HepG2 (cell line): ENCODE results near the gene MRPL28. TPM values are rescaled to one million over a fixed set of nuclear protein-coding genes. Genes with fewer than 3 reads are reported as not detected.
A peak's percentile ranks its signal among the peaks of the same experiment; 100 is the strongest.

Experiments used
- ATAC-seq: fragments of 200-7000 bp; cut with Tn5 transposase; 3 replicates; pipeline ENCODE4 v1.9.1; 2020; ENCODE audit warnings: mild to moderate bottlenecking, moderate library complexity
- BruUV-seq: library from RNA; stranded (reverse); fragments of 400-500 nt; replicated peaks from 2 replicates; lab custom pipeline; 2021; lab: Mats Ljungman, UMichigan
- CTCF ChIA-PET: fragments of 300-600 bp; formaldehyde crosslinking; extraction: SDS; loops from one replicate; lab custom pipeline; 2021; ENCODE audit warnings: low total read pairs, inconsistent platforms, low intra/inter-chr PET ratio; lab: Yijun Ruan, JAX
- POLR2A ChIA-PET: fragments of 350-600 bp; sonication (Branson Sonifier 250); formaldehyde crosslinking; loops from one replicate; lab custom pipeline; 2020; ENCODE audit warnings: antibody characterized with exemption, inconsistent platforms; lab: Yijun Ruan, JAX
- DNase-seq: peaks from one replicate; pipeline ENCODE4 v3.0.0-alpha.2; 2015; ENCODE audit warnings: low spot score
- FAIRE-seq: peaks from 3 replicates; lab custom pipeline; 2011; peaks lifted over from hg19 to GRCh38; lab: Jason Lieb, UNC
- H2AFZ ChIP-seq: one replicate; pipeline ENCODE4 v1.6.1; 2011; ENCODE audit warnings: low read length, inconsistent platforms
- H3K27ac ChIP-seq: fragments of 300-600 bp; 3 replicates; pipeline ENCODE4 v1.8.0; 2011; ENCODE audit warnings: mixed run types, mild to moderate bottlenecking, mixed read lengths, low read length, inconsistent platforms; ENCODE audit not compliant: insufficient read depth; ENCODE audit errors: extremely low read length
- H3K27me3 ChIP-seq, 2 experiments: fragments of 200-600 bp in 1 of 2; 2 replicates in 1 of 2; 3 replicates in 1 of 2; pipeline versions ENCODE4 v1.6.0 to v1.8.0; 2011; ENCODE audit warnings: low read length in 2 of 2, mild to moderate bottlenecking in 2 of 2, moderate library complexity in 2 of 2, inconsistent platforms in 1 of 2; ENCODE audit not compliant: insufficient read depth in 2 of 2, control insufficient read depth in 1 of 2
- H3K36me3 ChIP-seq, 2 experiments: fragments of 200-600 bp in 1 of 2; replicated peaks in 1 of 2; 2 replicates in 1 of 2; 3 replicates in 1 of 2; pipeline versions ENCODE4 v1.5.1 to v1.8.0; 2011; ENCODE audit warnings: low read length in 2 of 2, inconsistent platforms in 1 of 2; ENCODE audit not compliant: insufficient read depth in 2 of 2, control insufficient read depth in 1 of 2
- H3K4me1 ChIP-seq: 2 replicates; pipeline ENCODE4 v1.5.1; 2012; ENCODE audit warnings: low read length, inconsistent platforms; ENCODE audit not compliant: insufficient read depth
- H3K4me2 ChIP-seq: 2 replicates; pipeline ENCODE4 v1.6.0; 2011; ENCODE audit warnings: low read depth, low read length, inconsistent platforms
- H3K4me3 ChIP-seq, 3 experiments: fragments of 200-600 bp in 1 of 3; sonication (generic), shearing (Covaris generic) in 1 of 3; replicated peaks in 1 of 3; 2 replicates each; pipeline ENCODE4 v1.5.1; 2011 to 2016; ENCODE audit warnings: low read length in 3 of 3, inconsistent platforms in 2 of 3, low read depth in 2 of 3, mild to moderate bottlenecking in 2 of 3, control low read depth in 1 of 3, mixed read lengths in 1 of 3; ENCODE audit not compliant: insufficient read depth in 1 of 3
- H3K79me2 ChIP-seq: one replicate; pipeline ENCODE4 v1.6.1; 2011; ENCODE audit warnings: low read length, inconsistent platforms; ENCODE audit not compliant: insufficient read depth
- H3K9ac ChIP-seq: 2 replicates; pipeline ENCODE4 v1.6.0; 2011; ENCODE audit warnings: mild to moderate bottlenecking, low read depth, low read length, inconsistent platforms; ENCODE audit not compliant: insufficient read depth
- H3K9me3 ChIP-seq: 2 replicates; pipeline ENCODE4 v1.5.1; 2012; ENCODE audit warnings: mild to moderate bottlenecking, low read length
- H4K20me1 ChIP-seq: 2 replicates; pipeline ENCODE4 v1.6.0; 2011; ENCODE audit warnings: inconsistent platforms, mild to moderate bottlenecking, low read length, moderate library complexity; ENCODE audit not compliant: insufficient read depth
- CBFB ChIP-seq: sonication (generic); formaldehyde crosslinking; IDR thresholded peaks from 2 replicates; pipeline ENCODE4 v1.4.0; 2020; ENCODE audit warnings: missing genetic modification reagents
- FLYWCH1 ChIP-seq: sonication (generic); formaldehyde crosslinking; IDR thresholded peaks from 2 replicates; pipeline ENCODE4 v1.8.1; 2023; ENCODE audit warnings: mild to moderate bottlenecking, missing genetic modification reagents
- FOXP1 ChIP-seq, 2 experiments: fragments of 450-650 bp in 1 of 2; IDR thresholded peaks; 2 replicates each; pipeline ENCODE4 v1.6.1; 2017 to 2018; ENCODE audit warnings: antibody characterized with exemption in 1 of 2
- KLF16 ChIP-seq, 2 experiments: sonication (generic) in 1 of 2; formaldehyde crosslinking in 1 of 2; IDR thresholded peaks; 2 replicates each; pipeline versions ENCODE4 v1.6.1 to v1.8.0; 2016 to 2023; ENCODE audit warnings: missing genetic modification reagents in 2 of 2, missing compliant biosample characterization in 1 of 2
- ZNF251 ChIP-seq: sonication (generic); formaldehyde crosslinking; IDR thresholded peaks from 2 replicates; pipeline ENCODE4 v1.9.0; 2021; ENCODE audit warnings: mild to moderate bottlenecking, missing genetic modification reagents
- ZNF549 ChIP-seq: sonication (generic); formaldehyde crosslinking; IDR thresholded peaks from 2 replicates; pipeline ENCODE4 v1.5.0; 2020; ENCODE audit warnings: missing genetic modification reagents
- ZNF768 ChIP-seq: sonication (generic); formaldehyde crosslinking; IDR thresholded peaks from 2 replicates; pipeline ENCODE4 v1.4.0; 2020; ENCODE audit warnings: missing genetic modification reagents
- ZNF839 ChIP-seq: sonication (generic); formaldehyde crosslinking; IDR thresholded peaks from 2 replicates; pipeline ENCODE4 v1.4.0; 2020; ENCODE audit warnings: missing genetic modification reagents, mild to moderate bottlenecking, borderline replicate concordance
- WGBS: methylation state at CpG from one replicate; pipeline ENCODE4 v1.1.6; 2017; ENCODE audit warnings: low lambda C conversion rate; 5-methylcytosine and 5-hydroxymethylcytosine counted together
- in situ Hi-C: cut with HindIII; loops from 2 replicates; pipeline ENCODE4 v1.10.0; 2017; ENCODE audit warnings: low pct_unique_long_range_greater_than_20kb; ENCODE audit not compliant: extremely low pct_ligation_motif_present
- intact Hi-C: fragments of 100-400 bp; cut with micrococcal nuclease; formaldehyde crosslinking; loops from one replicate; pipeline ENCODE4 v1.10.0; 2022; ENCODE audit not compliant: unreplicated experiment
- polyA plus RNA-seq, 8 experiments: library from polyadenylated mRNA; depleted of rRNA in 3 of 8; stranded (reverse) in 7 of 8; unstranded in 1 of 8; fragments of >200 nt; fragmentation: Illumina TruSeq in 4 of 8; extraction: Trizol in 4 of 8; gene quantifications; 2 replicates each; pipeline versions ENCODE4 v1.2.1 to v1.2.3, GENCODE V29; 2011 to 2016; ENCODE audit warnings: low read depth in 4 of 8, missing spikeins in 1 of 8, mixed read lengths in 1 of 8; ENCODE audit not compliant: insufficient read depth in 1 of 8
- total RNA-seq, 5 experiments: library from RNA; depleted of rRNA; stranded (reverse); fragments of >200 nt; fragmentation: Illumina TruSeq; extraction: Trizol; gene quantifications; 2 replicates each; pipeline ENCODE4 v1.2.3, GENCODE V29; 2016; ENCODE audit warnings: low read depth in 1 of 5
- TF ChIP-seq, protein P1 (sequence below): sonication (generic); formaldehyde crosslinking; IDR thresholded peaks from 2 replicates; pipeline ENCODE4 v1.5.0; 2020; ENCODE audit warnings: missing genetic modification reagents, mild to moderate bottlenecking, borderline replicate concordance
- TF ChIP-seq, protein P2 (sequence below): sonication (generic); formaldehyde crosslinking; IDR thresholded peaks from 2 replicates; pipeline ENCODE4 v1.5.1; 2020; ENCODE audit warnings: missing genetic modification reagents, mild to moderate bottlenecking, borderline replicate concordance
- TF ChIP-seq, protein P3 (sequence below): sonication (generic); formaldehyde crosslinking; IDR thresholded peaks from 2 replicates; pipeline ENCODE4 v1.8.1; 2023; ENCODE audit warnings: mild to moderate bottlenecking, moderate library complexity, missing genetic modification reagents

The MRPL28 gene
- total and polyA plus RNA-seq, 2 of the 13 experiments (the other 11 are each of a cell fraction or from before 2014, with no cell fraction given), result 114 to 135 TPM

DNA sequence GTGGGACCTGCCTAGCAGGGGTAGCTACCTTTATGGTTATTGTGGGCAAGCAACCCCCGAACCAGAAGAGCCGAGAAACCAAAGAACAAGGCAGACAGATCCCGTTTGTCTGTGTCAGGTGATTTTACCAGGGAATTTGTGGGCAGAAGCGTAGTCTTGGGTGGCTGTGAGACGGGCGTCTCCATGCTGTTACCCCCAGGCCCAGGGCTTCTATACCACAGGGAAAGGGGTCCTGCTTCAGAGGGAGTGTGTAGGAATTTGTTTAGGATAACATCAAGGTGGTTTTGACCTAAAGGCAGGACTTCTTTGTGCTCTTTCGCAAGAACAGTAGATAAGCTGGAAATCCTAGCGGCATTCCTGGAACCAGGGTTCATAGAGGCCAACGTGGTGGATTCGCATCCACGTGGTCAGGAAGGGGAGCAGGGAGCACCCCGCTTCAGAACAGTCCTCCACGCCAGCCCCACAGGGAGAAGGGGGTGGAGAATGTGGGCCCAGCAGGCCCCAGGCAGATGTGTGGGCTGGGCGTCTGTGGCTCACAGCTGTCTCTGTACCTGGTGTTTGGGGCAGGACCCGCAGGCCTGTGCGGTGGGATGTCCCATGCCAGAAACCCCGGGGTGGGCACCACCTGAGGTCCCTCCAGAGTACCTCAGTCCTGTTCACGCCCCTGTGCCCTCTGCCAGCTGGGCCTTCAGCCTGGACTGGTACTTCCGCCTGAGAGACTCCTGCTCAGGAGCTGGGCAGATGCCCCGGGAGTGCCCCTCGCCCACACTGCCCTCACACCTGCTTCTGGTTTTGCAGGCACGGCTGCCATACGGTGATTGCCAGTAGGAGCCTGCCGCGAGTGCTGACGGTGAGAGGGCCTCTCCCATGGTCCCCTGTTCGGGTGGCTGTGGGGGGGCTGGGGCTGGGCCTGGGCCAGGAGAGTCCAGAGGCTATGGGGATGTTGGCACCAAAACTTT lies 35.5 kb upstream of the MRPL28 start (continued):
- TF ChIP-seq FLYWCH1 (CRISPR knock-in tag) (no peak), CBFB (peak; percentile 35; the same call in 1 of the 2 replicates), ZNF839 (CRISPR knock-in tag) (no peak)
- TF ChIP-seq, protein P1, sequence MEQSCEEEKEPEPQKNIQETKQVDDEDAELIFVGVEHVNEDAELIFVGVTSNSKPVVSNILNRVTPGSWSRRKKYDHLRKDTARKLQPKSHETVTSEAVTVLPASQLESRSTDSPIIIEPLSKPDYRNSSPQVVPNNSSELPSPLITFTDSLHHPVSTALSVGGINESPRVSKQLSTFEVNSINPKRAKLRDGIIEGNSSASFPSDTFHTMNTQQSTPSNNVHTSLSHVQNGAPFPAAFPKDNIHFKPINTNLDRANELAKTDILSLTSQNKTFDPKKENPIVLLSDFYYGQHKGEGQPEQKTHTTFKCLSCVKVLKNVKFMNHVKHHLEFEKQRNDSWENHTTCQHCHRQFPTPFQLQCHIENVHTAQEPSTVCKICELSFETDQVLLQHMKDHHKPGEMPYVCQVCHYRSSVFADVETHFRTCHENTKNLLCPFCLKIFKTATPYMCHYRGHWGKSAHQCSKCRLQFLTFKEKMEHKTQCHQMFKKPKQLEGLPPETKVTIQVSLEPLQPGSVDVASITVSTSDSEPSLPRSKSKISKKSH (CRISPR knock-in tag), result no peak
- TF ChIP-seq, protein P2, sequence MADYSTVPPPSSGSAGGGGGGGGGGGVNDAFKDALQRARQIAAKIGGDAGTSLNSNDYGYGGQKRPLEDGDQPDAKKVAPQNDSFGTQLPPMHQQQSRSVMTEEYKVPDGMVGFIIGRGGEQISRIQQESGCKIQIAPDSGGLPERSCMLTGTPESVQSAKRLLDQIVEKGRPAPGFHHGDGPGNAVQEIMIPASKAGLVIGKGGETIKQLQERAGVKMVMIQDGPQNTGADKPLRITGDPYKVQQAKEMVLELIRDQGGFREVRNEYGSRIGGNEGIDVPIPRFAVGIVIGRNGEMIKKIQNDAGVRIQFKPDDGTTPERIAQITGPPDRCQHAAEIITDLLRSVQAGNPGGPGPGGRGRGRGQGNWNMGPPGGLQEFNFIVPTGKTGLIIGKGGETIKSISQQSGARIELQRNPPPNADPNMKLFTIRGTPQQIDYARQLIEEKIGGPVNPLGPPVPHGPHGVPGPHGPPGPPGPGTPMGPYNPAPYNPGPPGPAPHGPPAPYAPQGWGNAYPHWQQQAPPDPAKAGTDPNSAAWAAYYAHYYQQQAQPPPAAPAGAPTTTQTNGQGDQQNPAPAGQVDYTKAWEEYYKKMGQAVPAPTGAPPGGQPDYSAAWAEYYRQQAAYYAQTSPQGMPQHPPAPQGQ, result no peak; the same call in 1 of the 2 replicates

DNA sequence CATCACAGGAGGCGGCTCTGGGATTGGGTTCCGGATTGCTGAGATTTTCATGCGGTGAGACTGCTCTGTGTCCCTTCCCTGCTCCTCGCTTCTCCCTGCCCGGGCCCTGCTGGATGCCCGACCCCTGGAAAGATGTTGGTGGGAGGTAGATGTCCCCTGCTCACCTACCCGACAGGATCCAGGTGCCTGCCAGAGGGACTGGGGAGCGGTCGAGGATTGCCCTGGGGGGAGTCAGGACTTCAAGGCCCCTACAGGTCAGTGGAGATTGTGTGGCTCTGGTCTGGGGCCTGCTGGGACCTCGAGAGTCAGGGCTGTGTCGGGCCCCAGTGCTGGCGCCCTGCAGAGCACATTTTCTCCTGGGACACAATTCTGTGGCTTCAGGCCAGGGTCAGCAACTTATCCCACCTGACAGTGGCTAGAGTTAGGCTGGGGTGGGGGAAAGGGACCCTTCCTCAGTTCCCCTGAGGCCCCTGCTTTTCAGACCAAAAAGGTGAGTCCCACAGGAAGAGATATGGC lies 34.7 kb upstream of the MRPL28 start:
- DNase-seq (no peak), FAIRE-seq (no peak), ATAC-seq (peak; percentile 64)
- Histone ChIP-seq H3K27me3 (no peaks in the 10 kb centered on the region), H3K79me2 (peaks cover 6% of the 10 kb centered on the region), H3K4me3 (peak overlapping the region; percentile 24 to 63 (median 39)), H2AFZ (no peak overlapping the region), H3K9me3 (no peaks in the 10 kb centered on the region), H3K4me2 (peak overlapping the region; percentile 77), H3K36me3 (peaks cover 0 to 9% of the 10 kb centered on the region in 2 experiments; a peak in 2 of 5 replicates), H4K20me1 (no peaks in the 10 kb centered on the region), H3K4me1 (peaks cover 51% of the 10 kb centered on the region), H3K9ac (peak overlapping the region; percentile 75), H3K27ac (peak overlapping the region; percentile 86)
- in situ Hi-C loops, result no loop called here
- TSS peak; percentile 79 for BruUV-seq
- POLR2A ChIA-PET, result interaction anchor here (0.8 to 3.1 kb wide), 9 partner anchors 9 to 129 kb away, joined by 3 to 18 read pairs (median 6); partner anchors contain the start of gene CAPN15
- intact Hi-C loops, result loop anchor here (2.0 kb wide), 2 partner anchors 20 to 70 kb away; partner anchors contain the start of gene RAB11FIP3
- CTCF ChIA-PET, result no interaction called here
- WGBS, result 0% methylated on average over 5 of the region's 12 CpGs
- no peak for TF ChIP-seq KLF16 (CRISPR knock-in tag; IDR thresholded peaks at IDR 0.05)
- no peak for TF ChIP-seq ZNF251
- TF ChIP-seq, protein P3, sequence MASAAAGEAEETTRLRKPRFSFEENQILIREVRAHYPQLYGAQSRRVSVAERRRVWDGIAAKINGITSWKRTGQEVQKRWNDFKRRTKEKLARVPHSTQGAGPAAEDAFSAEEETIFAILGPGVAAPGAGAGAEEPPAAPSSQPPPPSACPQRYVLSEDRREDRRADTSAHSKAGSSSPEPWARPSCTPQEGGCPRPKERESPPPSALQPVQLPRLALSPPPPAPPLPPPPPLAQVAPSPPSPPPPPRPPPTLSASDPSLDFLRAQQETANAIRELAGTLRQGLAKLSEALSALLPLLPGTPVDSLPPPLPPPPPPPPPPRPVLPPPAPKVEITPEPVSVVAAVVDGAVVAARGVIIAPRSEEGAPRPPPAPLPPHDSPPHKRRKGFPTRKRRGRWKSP (CRISPR knock-in tag), result peak; percentile 56; the same call in 1 of the 2 replicates
- TF ChIP-seq FOXP1 (IDR thresholded peaks at IDR 0.05), result no peak
- TF ChIP-seq FOXP1 (CRISPR knock-in tag; IDR thresholded peaks at IDR 0.05), result no peak
- TF ChIP-seq ZNF768 (CRISPR knock-in tag), result no peak
- no peak for TF ChIP-seq ZNF549 (CRISPR knock-in tag)
